Liver (tissue), 9 donors: ENCODE data around the gene CPLANE2. TPM values are rescaled to one million over a fixed set of nuclear protein-coding genes. Genes with fewer than 3 reads are reported as not detected.

Experiments
- DNase-seq: peaks from one replicate; pipeline ENCODE4 v3.0.0-alpha.2; 2017; ENCODE audit warnings: low spot score
- H3K27ac ChIP-seq, 2 donors: one replicate each; pipeline ENCODE4 v1.7.0; 2013; ENCODE audit warnings: inconsistent platforms in 2 of 2, low read length in 2 of 2, control low read depth in 1 of 2, low read depth in 1 of 2, mild to moderate bottlenecking in 1 of 2
- H3K27me3 ChIP-seq, 4 donors: one replicate each; pipeline versions ENCODE4 v1.6.1 to v1.7.0; 2013; ENCODE audit warnings: low read length in 3 of 4, inconsistent platforms in 1 of 4, mild to moderate bottlenecking in 1 of 4, moderate library complexity in 1 of 4; ENCODE audit not compliant: control insufficient read depth in 4 of 4, insufficient read depth in 4 of 4
- H3K36me3 ChIP-seq, 4 donors: one replicate each; pipeline versions ENCODE4 v1.6.1 to v1.7.0; 2013; ENCODE audit warnings: low read length in 3 of 4, mild to moderate bottlenecking in 3 of 4, low read depth in 1 of 4, moderate library complexity in 1 of 4; ENCODE audit not compliant: control insufficient read depth in 4 of 4, insufficient read depth in 3 of 4
- H3K4me1 ChIP-seq, 4 donors: one replicate each; pipeline versions ENCODE4 v1.6.1 to v1.7.0; 2013; ENCODE audit warnings: low read length in 3 of 4, mild to moderate bottlenecking in 3 of 4, moderate library complexity in 1 of 4; ENCODE audit not compliant: control insufficient read depth in 4 of 4, insufficient read depth in 4 of 4
- H3K4me3 ChIP-seq, 3 donors: one replicate each; pipeline versions ENCODE4 v1.6.1 to v1.7.0; 2013; ENCODE audit warnings: low read length in 3 of 3, control low read depth in 1 of 3, low read depth in 1 of 3, mild to moderate bottlenecking in 1 of 3
- H3K9ac ChIP-seq, 2 donors: one replicate each; pipeline ENCODE4 v1.7.0; 2013; ENCODE audit warnings: low read length in 2 of 2, mild to moderate bottlenecking in 2 of 2, moderate library complexity in 2 of 2, control low read depth in 1 of 2, low read depth in 1 of 2
- H3K9me3 ChIP-seq, 4 donors: one replicate each; pipeline versions ENCODE4 v1.6.1 to v1.7.0; 2013; ENCODE audit warnings: low read length in 3 of 4; ENCODE audit not compliant: control insufficient read depth in 4 of 4
- ATF3 ChIP-seq: IDR thresholded peaks from 2 replicates; pipeline ENCODE4 v1.6.1; 2016; ENCODE audit warnings: antibody characterized with exemption
- CTCF ChIP-seq: fragments of 150-350 bp; IDR thresholded peaks from 2 replicates; pipeline ENCODE4 v1.5.1; 2017; ENCODE audit warnings: improper control_type of control experiment, low read depth, low read length; ENCODE audit not compliant: missing input control
- EGR1 ChIP-seq, 2 donors: IDR thresholded peaks; 2 replicates each; pipeline ENCODE4 v1.6.1; 2016 to 2018; ENCODE audit warnings: antibody characterized with exemption in 2 of 2, low read depth in 2 of 2
- FOXA1 ChIP-seq: IDR thresholded peaks from 2 replicates; pipeline ENCODE4 v1.6.1; 2016; ENCODE audit warnings: antibody characterized with exemption
- FOXA2 ChIP-seq: IDR thresholded peaks from 2 replicates; pipeline ENCODE4 v1.6.1; 2016; ENCODE audit warnings: antibody characterized with exemption
- GABPA ChIP-seq, 2 donors: IDR thresholded peaks in 1 of 2; conservative IDR thresholded peaks in 1 of 2; 2 replicates each; pipeline ENCODE4 v1.6.1; 2016; ENCODE audit warnings: antibody characterized with exemption in 2 of 2, mild to moderate bottlenecking in 1 of 2, moderate library complexity in 1 of 2
- HNF4A ChIP-seq, 2 donors: conservative IDR thresholded peaks; 2 replicates each; pipeline ENCODE4 v1.6.1; 2016; ENCODE audit warnings: antibody characterized with exemption in 2 of 2, mild to moderate bottlenecking in 2 of 2
- HNF4G ChIP-seq: IDR thresholded peaks from 2 replicates; pipeline ENCODE4 v1.6.1; 2016; ENCODE audit warnings: antibody characterized with exemption
- JUND ChIP-seq, 2 donors: IDR thresholded peaks; 2 replicates each; pipeline ENCODE4 v1.6.1; 2016; ENCODE audit warnings: antibody characterized with exemption in 2 of 2
- NR2F2 ChIP-seq: IDR thresholded peaks from 2 replicates; pipeline ENCODE4 v1.6.1; 2016; ENCODE audit warnings: antibody characterized with exemption
- RAD21 ChIP-seq, 2 donors: IDR thresholded peaks; 2 replicates each; pipeline ENCODE4 v1.6.1; 2016; ENCODE audit warnings: antibody characterized with exemption in 2 of 2, mild to moderate bottlenecking in 2 of 2
- REST ChIP-seq: IDR thresholded peaks from 2 replicates; pipeline ENCODE4 v1.6.1; 2016; ENCODE audit warnings: antibody characterized with exemption, mild to moderate bottlenecking
- RXRA ChIP-seq, 2 donors: IDR thresholded peaks; 2 replicates each; pipeline ENCODE4 v1.6.1; 2017 to 2018; ENCODE audit warnings: antibody characterized with exemption in 2 of 2, mild to moderate bottlenecking in 1 of 2
- SP1 ChIP-seq: IDR thresholded peaks from 2 replicates; pipeline ENCODE4 v1.6.1; 2018; ENCODE audit warnings: antibody characterized with exemption, mild to moderate bottlenecking
- TAF1 ChIP-seq: conservative IDR thresholded peaks from 2 replicates; pipeline ENCODE4 v1.6.1; 2016; ENCODE audit warnings: antibody characterized with exemption, mild to moderate bottlenecking
- YY1 ChIP-seq: IDR thresholded peaks from 2 replicates; pipeline ENCODE4 v1.6.1; 2016; ENCODE audit warnings: antibody characterized with exemption, mild to moderate bottlenecking
- ZBTB33 ChIP-seq: IDR thresholded peaks from 2 replicates; pipeline ENCODE4 v1.6.1; 2016; ENCODE audit warnings: antibody characterized with exemption
- WGBS: extraction: QIAGEN DNeasy Blood & Tissue Kit; methylation state at CpG from one replicate; pipeline ENCODE4 v1.1.7; 2013; 5-methylcytosine and 5-hydroxymethylcytosine counted together
- polyA plus RNA-seq, 2 donors: library from polyadenylated mRNA; stranded (reverse) in 1 of 2; unstranded in 1 of 2; fragments of 200-250 nt in 1 of 2; fragments of >200 nt in 1 of 2; fragmentation: Nextera tagmentation in 1 of 2; extraction: Ambion mirVana in 1 of 2; gene quantifications; one replicate each; pipeline versions ENCODE4 v1.2.1 to v1.2.3, GENCODE V29; 2013 to 2015
- total RNA-seq, 2 donors: library from RNA; depleted of rRNA; stranded (reverse); fragments of >200 nt; gene quantifications; one replicate each; pipeline ENCODE4 v1.2.3, GENCODE V29; 2014
- TF ChIP-seq, protein P1 (sequence below): IDR thresholded peaks from 2 replicates; pipeline ENCODE4 v1.6.1; 2016; ENCODE audit warnings: antibody characterized with exemption
- donor health status: healthy.
- donor health status: healthy.
- donor health status: healthy.
- donor health status: healthy.
- donor health status: healthy.

CPLANE2 gene
- total and polyA plus RNA-seq, 4 donors = 0.96 to 2.7 (median 2.5) TPM

GRCh38 chr1:16281765-16282164 lies 44.8 kb upstream of the CPLANE2 start:
- no peak for DNase-seq
- no peaks in the 10 kb centered on the region for H3K9me3 ChIP-seq
- H3K4me1 ChIP-seq = no peaks in the 10 kb centered on the region
- H3K27me3 ChIP-seq = no peaks in the 10 kb centered on the region
- H3K9ac ChIP-seq = no peak overlapping the region
- H3K36me3 ChIP-seq = peaks cover 0 to 5% (median 1%) of the 10 kb centered on the region in 4 donors
- no peak overlapping the region for H3K4me3 ChIP-seq
- H3K27ac ChIP-seq = no peak overlapping the region
- TF ChIP-seq RAD21 (IDR thresholded peaks at IDR 0.05) (no peak), HNF4A (conservative IDR thresholded peaks at IDR 0.05) (no peak), FOXA2 (no peak), RXRA (IDR thresholded peaks at IDR 0.05) (no peak), CTCF (no peak), SP1 (no peak), GABPA (IDR thresholded peaks at IDR 0.05 in 1 of 2, conservative IDR thresholded peaks at IDR 0.05 in 1 of 2) (no peak), ATF3 (no peak), HNF4G (no peak), ZBTB33 (no peak), TAF1 (no peak), JUND (IDR thresholded peaks at IDR 0.05) (no peak), REST (no peak), YY1 (no peak), FOXA1 (no peak), EGR1 (IDR thresholded peaks at IDR 0.05; ENCODE audit: low read depth in 2 of 2) (no peak)
- TF ChIP-seq, protein P1, sequence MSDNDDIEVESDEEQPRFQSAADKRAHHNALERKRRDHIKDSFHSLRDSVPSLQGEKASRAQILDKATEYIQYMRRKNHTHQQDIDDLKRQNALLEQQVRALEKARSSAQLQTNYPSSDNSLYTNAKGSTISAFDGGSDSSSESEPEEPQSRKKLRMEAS = no peak
- whole genome bisulfite sequencing = 93% methylated on average over 2 of the region's 2 CpGs

GRCh38 chr1:16279186-16279585 lies 42.2 kb upstream of the CPLANE2 start:
- H3K27ac ChIP-seq = no peak overlapping the region
- TF ChIP-seq ZBTB33 (no peak), FOXA1 (no peak), ATF3 (no peak), RAD21 (IDR thresholded peaks at IDR 0.05) (no peak), SP1 (no peak), JUND (IDR thresholded peaks at IDR 0.05) (no peak), REST (no peak), EGR1 (IDR thresholded peaks at IDR 0.05; ENCODE audit: low read depth in 2 of 2) (no peak), RXRA (IDR thresholded peaks at IDR 0.05) (no peak), FOXA2 (no peak), NR2F2 (no peak)
- TF ChIP-seq, protein P1 = no peak
- 78% methylated on average over 2 of the region's 2 CpGs for WGBS
- H3K9ac ChIP-seq = no peak overlapping the region
- no peak for DNase-seq
- H3K9me3 ChIP-seq = no peaks in the 10 kb centered on the region
- H3K4me3 ChIP-seq = no peak overlapping the region
- peaks cover 0 to 2% (median 0%) of the 10 kb centered on the region in 4 donors for H3K36me3 ChIP-seq
- no peaks in the 10 kb centered on the region for H3K27me3 ChIP-seq
- no peaks in the 10 kb centered on the region for H3K4me1 ChIP-seq
